Ovary (tissue), 10 donors: ENCODE results near the gene CLDND2. TPM values are rescaled to one million over a fixed set of nuclear protein-coding genes. Genes with fewer than 3 reads are reported as not detected.
"Not testable (repeated sequence)": the region's sequence is repeated elsewhere in the genome, so short reads cannot be mapped to it uniquely, and the experiment has no call there.

ENCODE experiments used
- DNase-seq, 5 donors: peaks; one replicate each; pipeline ENCODE4 v3.0.0-alpha.2; 2019 to 2020
- H3K27ac ChIP-seq, 2 donors: fragments of 200-600 bp; one replicate each; pipeline versions ENCODE4 v1.5.1 to v1.8.0; 2019 to 2022
- H3K27me3 ChIP-seq: fragments of 200-600 bp; one replicate; pipeline ENCODE4 v1.8.0; 2022
- H3K36me3 ChIP-seq: fragments of 200-600 bp; sonication (generic); one replicate; pipeline ENCODE4 v1.5.1; 2019
- H3K4me1 ChIP-seq: one replicate; pipeline ENCODE4 v1.8.1; 2013; ENCODE audit warnings: mild to moderate bottlenecking, moderate library complexity; ENCODE audit not compliant: insufficient read depth
- H3K4me3 ChIP-seq: fragments of 200-600 bp; sonication (generic); one replicate; pipeline ENCODE4 v1.5.1; 2017
- H3K9me3 ChIP-seq, 2 donors: fragments of 200-600 bp in 1 of 2; sonication (generic) in 1 of 2; one replicate each; pipeline versions ENCODE4 v1.5.1 to v1.8.1; 2013 to 2019; ENCODE audit warnings: mild to moderate bottlenecking in 1 of 2, moderate library complexity in 1 of 2
- EP300 ChIP-seq: sonication (generic); formaldehyde crosslinking; IDR thresholded peaks from one replicate; pipeline ENCODE4 v1.6.1; 2017; ENCODE audit warnings: antibody characterized with exemption
- POLR2A ChIP-seq: fragments of 450-650 bp; IDR thresholded peaks from one replicate; pipeline ENCODE4 v1.6.1; 2017; ENCODE audit warnings: antibody characterized with exemption, mild to moderate bottlenecking, moderate library complexity
- WGBS, 3 donors: extraction: QIAGEN DNeasy Blood & Tissue Kit in 1 of 3; methylation state at CpG; one replicate each; pipeline versions ENCODE4 v1.1.5 to v1.1.7; 2013 to 2017; 5-methylcytosine and 5-hydroxymethylcytosine counted together
- intact Hi-C, 4 donors: fragments of 100-400 bp; cut with DNase I; formaldehyde crosslinking; loops; one replicate each; pipeline versions ENCODE4 v1.11.0 to v1.15.1; 2022 to 2023
- long read RNA-seq, 3 donors: library from polyadenylated mRNA in 2 of 3; unstranded in 2 of 3; transcript quantifications; one replicate each; pipeline ENCODE4 v2.0.0 and lab custom pipeline, GENCODE V29; 2021 to 2026
- polyA plus RNA-seq, 2 donors: library from polyadenylated mRNA; stranded (reverse); fragments of 200-250 nt in 1 of 2; fragments of 350-450 nt in 1 of 2; fragmentation: Illumina TruSeq in 1 of 2; extraction: RNeasy Lipid Tissue Mini Kit (QIAGEN cat#74804) in 1 of 2; gene quantifications; one replicate each; pipeline ENCODE4 v1.2.3, GENCODE V29; 2013 to 2014
- total RNA-seq, 7 donors: library from RNA; depleted of rRNA in 2 of 7; stranded (reverse); fragments of >200 nt in 2 of 7; fragmentation: NEBNext Ultra II Directional in 3 of 7; extraction: Animal tissue kit (Norgen Biotek cat#: 25700) in 3 of 7; gene quantifications; one replicate each; pipeline versions ENCODE4 v1.1.0 to v1.2.4, GENCODE V29; 2016 to 2023
- TF ChIP-seq, protein P1 (sequence below), 3 donors: fragments of 450-650 bp in 2 of 3; fragments of 200-600 bp in 1 of 3; IDR thresholded peaks; one replicate each; pipeline versions ENCODE4 v1.5.1 to v1.8.0; 2016 to 2022; ENCODE audit warnings: antibody characterized with exemption in 3 of 3, mild to moderate bottlenecking in 1 of 3
- donor health status: DM: no; HTN: no; CAD: no; lungs with moderate emphysema.
- donor health status: DM: no; HTN: no; CAD: no.
- donor health status: Bipolar disorder and iron deficiency.
- donor health status: DM: yes; HTN: yes; CAD: no.
- donor health status: DM: no; HTN: no; CAD: no.
- donor health status: DM: yes; HTN: yes; CAD: no.

Gene CLDND2, protein sequence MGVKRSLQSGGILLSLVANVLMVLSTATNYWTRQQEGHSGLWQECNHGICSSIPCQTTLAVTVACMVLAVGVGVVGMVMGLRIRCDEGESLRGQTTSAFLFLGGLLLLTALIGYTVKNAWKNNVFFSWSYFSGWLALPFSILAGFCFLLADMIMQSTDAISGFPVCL
- 1 to 10 TPM in 3 of 7 donors, under 1 TPM in 1, not detected in 3; 0.70 to 1.9 (median 1.5) TPM for total RNA-seq
- polyA plus RNA-seq: under 1 TPM in 1 of 2 donors, not detected in 1; 0.59 TPM
- long read RNA-seq, donor 1: 0 reads
- long read RNA-seq, donor 2: 0 reads
- long read RNA-seq, donor 3, partial matches to known transcripts: 2 of 3 reads
- long read RNA-seq, donor 3, other reads (novel, unspliced or antisense): 1 of 3 reads

DNA sequence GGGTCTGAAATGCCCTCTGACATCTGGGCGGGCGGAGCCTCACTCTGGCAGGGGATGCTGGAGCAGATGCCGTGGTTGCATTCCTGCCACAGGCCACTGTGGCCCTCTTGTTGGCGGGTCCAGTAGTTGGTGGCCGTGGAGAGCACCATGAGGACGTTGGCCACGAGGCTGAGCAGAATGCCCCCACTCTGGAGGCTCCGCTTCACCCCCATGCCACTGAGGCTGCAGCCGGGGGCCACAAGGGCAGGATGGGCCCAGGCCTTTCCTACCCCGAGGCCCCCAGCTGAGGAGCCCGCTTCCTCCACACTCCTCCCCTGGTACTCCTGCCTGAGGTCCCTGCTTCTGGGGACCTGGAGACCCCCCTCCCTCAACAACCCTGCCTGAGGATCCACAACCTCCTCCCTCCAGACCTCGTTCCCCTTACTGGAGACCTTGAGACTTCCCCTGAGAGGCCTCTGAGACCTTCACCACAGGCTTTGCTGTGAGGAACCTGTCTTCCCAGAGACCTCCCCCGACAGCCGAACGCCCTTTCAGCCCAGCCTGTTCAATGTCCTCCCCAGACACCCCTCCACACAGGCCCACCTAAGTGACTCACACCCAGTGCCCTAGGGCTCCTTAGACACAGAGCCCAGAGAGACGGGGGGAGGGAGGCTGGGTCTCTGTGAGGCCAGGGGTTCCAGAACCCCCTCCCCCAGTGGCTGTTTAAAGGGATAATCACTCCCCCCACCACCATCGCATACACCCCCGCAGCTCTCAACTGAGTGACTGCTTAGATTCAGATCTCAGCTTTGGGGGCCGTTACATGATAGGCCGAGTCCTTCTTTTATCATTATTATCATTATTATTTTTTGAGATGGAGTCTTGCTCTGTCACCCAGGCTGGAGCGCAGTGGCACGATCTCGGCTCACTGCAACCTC is at the start of gene CLDND2:
CLDND2 (minus strand) TSS at position 638 of the 917 bp plus-strand sequence; CDS start at position 212, 426 bp downstream.
- no peaks in the 10 kb centered on the region for H3K36me3 ChIP-seq
- intact Hi-C loops: loop anchor here in 1 of 4 donors (10.0 kb wide), 1 partner anchor 336 kb away; no protein-coding TSS in a partner anchor
- no peaks in the 10 kb centered on the region for H3K9me3 ChIP-seq
- TF ChIP-seq, protein P1, sequence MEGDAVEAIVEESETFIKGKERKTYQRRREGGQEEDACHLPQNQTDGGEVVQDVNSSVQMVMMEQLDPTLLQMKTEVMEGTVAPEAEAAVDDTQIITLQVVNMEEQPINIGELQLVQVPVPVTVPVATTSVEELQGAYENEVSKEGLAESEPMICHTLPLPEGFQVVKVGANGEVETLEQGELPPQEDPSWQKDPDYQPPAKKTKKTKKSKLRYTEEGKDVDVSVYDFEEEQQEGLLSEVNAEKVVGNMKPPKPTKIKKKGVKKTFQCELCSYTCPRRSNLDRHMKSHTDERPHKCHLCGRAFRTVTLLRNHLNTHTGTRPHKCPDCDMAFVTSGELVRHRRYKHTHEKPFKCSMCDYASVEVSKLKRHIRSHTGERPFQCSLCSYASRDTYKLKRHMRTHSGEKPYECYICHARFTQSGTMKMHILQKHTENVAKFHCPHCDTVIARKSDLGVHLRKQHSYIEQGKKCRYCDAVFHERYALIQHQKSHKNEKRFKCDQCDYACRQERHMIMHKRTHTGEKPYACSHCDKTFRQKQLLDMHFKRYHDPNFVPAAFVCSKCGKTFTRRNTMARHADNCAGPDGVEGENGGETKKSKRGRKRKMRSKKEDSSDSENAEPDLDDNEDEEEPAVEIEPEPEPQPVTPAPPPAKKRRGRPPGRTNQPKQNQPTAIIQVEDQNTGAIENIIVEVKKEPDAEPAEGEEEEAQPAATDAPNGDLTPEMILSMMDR (IDR thresholded peaks at IDR 0.05): no peak
- TF ChIP-seq POLR2A: no peak
- no peak for TF ChIP-seq EP300
- peaks cover 7% of the 10 kb centered on the region for H3K4me1 ChIP-seq
- peak within 1 kb of the TSS; percentile 95 for H3K4me3 ChIP-seq
- peak within 1 kb of the TSS; percentile 41 to 51 for H3K27ac ChIP-seq
- no peaks in the 10 kb centered on the region for H3K27me3 ChIP-seq
- 46 to 52% (median 47%) methylated on average over 21 to 23 of the region's 23 CpGs for WGBS, 3 donors
- peak in 4 of 5 donors; percentile 29 to 48 (median 42) for DNase-seq

GRCh38 chr19:51417810-51418157 is 49.0 kb upstream of the CLDND2 start:
- Histone ChIP-seq H3K36me3 (no peaks in the 10 kb centered on the region), H3K4me1 (no peaks in the 10 kb centered on the region), H3K27me3 (no peaks in the 10 kb centered on the region), H3K4me3 (no peak overlapping the region), H3K9me3 (no peaks in the 10 kb centered on the region), H3K27ac (no peak overlapping the region)
- 63 to 67% (median 63%) methylated on average over 3 of the region's 3 CpGs for WGBS, 3 donors
- DNase-seq: no peak
- intact Hi-C loops: no loop called here
- TF ChIP-seq POLR2A: no peak

DNA sequence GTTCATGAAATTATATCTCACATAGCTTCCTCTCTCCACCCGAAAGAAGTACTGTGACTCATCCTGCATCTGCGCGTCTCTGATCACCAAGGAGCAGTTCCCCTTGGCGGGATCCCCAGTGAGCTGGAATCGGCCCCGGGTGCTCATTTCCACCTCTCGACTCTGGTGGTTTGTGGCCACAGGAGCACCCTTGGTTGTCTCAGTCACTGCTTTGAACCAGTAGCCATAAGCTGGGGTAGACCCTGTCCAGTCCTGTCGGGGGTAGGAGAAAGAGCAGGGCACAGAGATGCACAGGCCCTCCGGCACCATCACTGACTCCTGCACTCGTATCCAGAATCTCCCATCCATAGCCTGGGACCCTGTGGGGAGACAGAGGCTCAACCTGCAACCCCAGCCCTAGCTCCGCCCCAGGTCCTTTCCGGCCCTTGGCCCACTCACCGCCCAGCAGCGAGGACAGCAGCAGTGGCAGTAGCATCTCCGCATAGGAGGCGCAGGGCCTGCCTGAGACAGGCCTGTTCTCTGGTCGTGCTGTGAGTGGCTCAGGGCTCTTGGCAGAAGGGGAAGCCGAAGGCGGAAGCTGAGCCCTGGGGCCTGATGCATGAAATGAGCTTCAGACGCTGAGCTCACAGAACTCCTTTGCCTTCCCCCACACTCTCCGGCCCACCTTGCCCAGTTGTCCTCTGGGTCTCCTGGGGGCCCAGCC is 48.5 kb upstream of the CLDND2 start, which contains the start of gene SIGLEC10:
SIGLEC10 (minus strand) TSS at position 536 of the 703 bp plus-strand sequence; CDS start at position 475, 61 bp downstream.
- DNase-seq: no peak
- intact Hi-C loops: no loop called here
- no peaks in the 10 kb centered on the region for H3K9me3 ChIP-seq
- H3K27me3 ChIP-seq: no peaks in the 10 kb centered on the region
- 55 to 59% (median 57%) methylated on average over 21 of the region's 21 CpGs for WGBS, 3 donors
- no peak within 1 kb of the TSS for H3K4me3 ChIP-seq
- no peaks in the 10 kb centered on the region for H3K36me3 ChIP-seq
- TF ChIP-seq POLR2A (no peak), EP300 (no peak)
- no peaks in the 10 kb centered on the region for H3K4me1 ChIP-seq
- no peak within 1 kb of the TSS for H3K27ac ChIP-seq

- H3K4me3 ChIP-seq, H3K4me1 ChIP-seq, intact Hi-C loops, H3K27me3 ChIP-seq, H3K36me3 ChIP-seq, H3K9me3 ChIP-seq, DNase-seq, H3K27ac ChIP-seq: not testable (repeated sequence)
- WGBS, 3 donors: 64 to 75% (median 69%) methylated on average over 13 to 15 of the region's 15 CpGs
Observed at GRCh38 chr19:51416422-51416821, 47.6 kb upstream of the CLDND2 start.

DNA sequence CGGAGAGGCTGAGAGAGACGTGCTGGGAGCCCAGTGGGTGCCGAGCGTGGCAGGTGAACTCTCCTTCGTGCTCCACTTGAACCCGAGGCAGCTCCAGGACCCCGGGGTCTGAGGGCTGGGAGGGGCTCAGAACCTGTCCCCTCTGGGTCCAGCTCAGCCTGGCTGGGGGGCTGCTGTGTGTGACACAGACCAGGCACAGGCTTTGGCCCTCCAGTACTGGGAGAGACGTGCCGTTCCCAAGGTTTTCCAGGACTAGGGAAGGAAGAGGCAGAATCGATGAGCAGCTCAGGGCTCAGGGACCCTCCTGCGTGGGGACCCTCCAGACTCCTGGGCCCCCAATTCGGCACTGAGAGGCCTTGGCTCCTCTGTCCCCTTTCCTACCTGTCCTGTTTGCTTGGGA is 46.4 kb upstream of the CLDND2 start:
- H3K36me3 ChIP-seq: no peaks in the 10 kb centered on the region
- no peaks in the 10 kb centered on the region for H3K27me3 ChIP-seq
- DNase-seq: no peak
- 79 to 85% (median 80%) methylated on average over 12 of the region's 12 CpGs for WGBS, 3 donors
- intact Hi-C loops: no loop called here
- no peak overlapping the region for H3K4me3 ChIP-seq
- TF ChIP-seq, protein P1 (IDR thresholded peaks at IDR 0.05): no peak
- TF ChIP-seq POLR2A (no peak), EP300 (no peak)
- no peaks in the 10 kb centered on the region for H3K4me1 ChIP-seq
- H3K27ac ChIP-seq: no peak overlapping the region
- no peaks in the 10 kb centered on the region for H3K9me3 ChIP-seq
